ENCODE results near the gene PTCHD1. TPM values are rescaled to one million over a fixed set of nuclear protein-coding genes. Genes with fewer than 3 reads are reported as not detected.

PTCHD1 gene
- total RNA-seq, 2 donors from 2014 or later, result under 0.01 TPM; not detected in 1

- no peak overlapping the region for H3K27ac ChIP-seq
- no peaks in the 10 kb centered on the region for H3K9me3 ChIP-seq
- intact Hi-C loops (cut with DNase I), result no loop called here
- 0 to 1% methylated on average over 9 to 53 of the region's 75 CpGs for WGBS, 2 donors
- H3K27me3 ChIP-seq, result peaks cover 0 to 8% of the 10 kb centered on the region in 2 donors
- H3K36me3 ChIP-seq (replicated peaks in 1 of 2; ENCODE audit: insufficient read depth in 1 of 2, low read depth in 2 of 2), result no peaks in the 10 kb centered on the region
- TF ChIP-seq, protein P1, sequence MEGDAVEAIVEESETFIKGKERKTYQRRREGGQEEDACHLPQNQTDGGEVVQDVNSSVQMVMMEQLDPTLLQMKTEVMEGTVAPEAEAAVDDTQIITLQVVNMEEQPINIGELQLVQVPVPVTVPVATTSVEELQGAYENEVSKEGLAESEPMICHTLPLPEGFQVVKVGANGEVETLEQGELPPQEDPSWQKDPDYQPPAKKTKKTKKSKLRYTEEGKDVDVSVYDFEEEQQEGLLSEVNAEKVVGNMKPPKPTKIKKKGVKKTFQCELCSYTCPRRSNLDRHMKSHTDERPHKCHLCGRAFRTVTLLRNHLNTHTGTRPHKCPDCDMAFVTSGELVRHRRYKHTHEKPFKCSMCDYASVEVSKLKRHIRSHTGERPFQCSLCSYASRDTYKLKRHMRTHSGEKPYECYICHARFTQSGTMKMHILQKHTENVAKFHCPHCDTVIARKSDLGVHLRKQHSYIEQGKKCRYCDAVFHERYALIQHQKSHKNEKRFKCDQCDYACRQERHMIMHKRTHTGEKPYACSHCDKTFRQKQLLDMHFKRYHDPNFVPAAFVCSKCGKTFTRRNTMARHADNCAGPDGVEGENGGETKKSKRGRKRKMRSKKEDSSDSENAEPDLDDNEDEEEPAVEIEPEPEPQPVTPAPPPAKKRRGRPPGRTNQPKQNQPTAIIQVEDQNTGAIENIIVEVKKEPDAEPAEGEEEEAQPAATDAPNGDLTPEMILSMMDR (IDR thresholded peaks at IDR 0.05), result no peak
- no peak for TF ChIP-seq POLR2A (IDR thresholded peaks at IDR 0.05)
- ATAC-seq (no peak), DNase-seq (no peak)
- peaks cover 20% of the 10 kb centered on the region for H3K4me1 ChIP-seq
- no peak overlapping the region for H3K4me3 ChIP-seq
Measured at GRCh38 chrX:23332888-23333821, 1.5 kb upstream of the PTCHD1 start.

DNA sequence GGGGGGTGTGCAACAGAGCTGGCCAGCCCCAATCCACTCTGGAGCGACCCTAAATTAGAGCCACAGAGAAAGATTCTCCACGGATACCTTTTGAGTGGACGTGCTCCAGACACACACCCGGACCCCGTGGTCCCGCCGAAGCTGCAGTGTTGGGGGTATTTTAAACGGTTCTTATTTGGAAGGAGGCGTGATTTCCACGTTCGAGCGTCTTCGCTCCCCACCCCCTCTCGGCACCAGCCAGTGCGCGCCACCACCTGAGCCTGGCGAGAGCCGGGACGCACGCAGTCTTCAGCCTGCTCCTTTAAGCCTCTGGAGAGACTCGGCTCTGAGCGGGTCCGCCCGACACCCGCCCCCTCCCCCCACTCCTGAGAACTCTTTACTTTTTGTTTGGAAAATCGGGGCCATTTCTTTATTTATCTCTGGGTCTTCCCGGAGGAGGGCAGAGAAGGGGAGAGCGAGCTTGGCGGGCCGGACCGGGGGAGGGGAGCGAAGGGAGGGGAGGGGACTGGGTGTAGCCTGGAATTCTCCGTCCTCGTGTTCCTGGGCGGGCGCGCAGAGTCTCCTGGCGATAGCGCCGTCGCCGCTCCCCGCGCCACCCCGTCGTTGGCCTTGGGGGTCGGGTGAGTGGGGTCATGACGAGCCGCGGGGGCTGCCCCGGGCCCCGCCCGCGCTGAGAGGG, 668 bp upstream of the PTCHD1 start:
- Histone ChIP-seq H3K27me3 (peaks cover 0 to 8% of the 10 kb centered on the region in 2 donors), H3K4me1 (peaks cover 20% of the 10 kb centered on the region), H3K36me3 (replicated peaks in 1 of 2; ENCODE audit: insufficient read depth in 1 of 2, low read depth in 2 of 2) (no peaks in the 10 kb centered on the region), H3K27ac (no peak overlapping the region), H3K4me3 (no peak overlapping the region), H3K9me3 (no peaks in the 10 kb centered on the region)
- ATAC-seq, result no peak
- intact Hi-C loops (cut with DNase I), result no loop called here
- DNase-seq, result no peak
- TF ChIP-seq, protein P1 (IDR thresholded peaks at IDR 0.05), result no peak
- TF ChIP-seq POLR2A (IDR thresholded peaks at IDR 0.05), result no peak
- 0% methylated on average over 46 of the region's 54 CpGs; no CpG with 5 or more reads in 1 of the 2 donors for WGBS, 2 donors

DNA sequence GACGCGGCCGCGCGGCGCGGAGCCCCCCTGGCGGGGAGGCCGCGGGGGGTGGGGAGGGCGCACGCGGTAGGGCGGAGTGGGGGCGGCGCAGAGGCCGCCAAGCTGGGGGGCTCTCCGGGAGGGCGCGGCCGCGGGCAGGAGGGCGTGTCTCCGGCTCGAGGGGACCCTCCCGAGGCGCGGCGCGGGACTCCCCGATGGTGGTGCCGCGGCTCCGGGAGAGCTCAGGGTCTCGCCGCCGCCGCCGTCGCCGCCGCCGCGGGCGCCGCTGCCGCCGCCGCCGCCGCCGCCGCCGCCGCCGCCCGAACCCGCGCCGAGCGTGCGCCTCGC, 165 bp upstream of the PTCHD1 start:
- Histone ChIP-seq H3K27ac (no peak overlapping the region), H3K36me3 (replicated peaks in 1 of 2; ENCODE audit: insufficient read depth in 1 of 2, low read depth in 2 of 2) (no peaks in the 10 kb centered on the region), H3K4me1 (peaks cover 20% of the 10 kb centered on the region), H3K4me3 (no peak overlapping the region), H3K27me3 (peaks cover 0 to 8% of the 10 kb centered on the region in 2 donors), H3K9me3 (no peaks in the 10 kb centered on the region)
- TF ChIP-seq, protein P1 (IDR thresholded peaks at IDR 0.05), result no peak
- no peak for TF ChIP-seq POLR2A (IDR thresholded peaks at IDR 0.05)
- no peak for ATAC-seq
- intact Hi-C loops (cut with DNase I), result no loop called here
- WGBS, 2 donors, result 0% methylated on average over 13 of the region's 63 CpGs; no CpG with 5 or more reads in 1 of the 2 donors
- no peak for DNase-seq

DNA sequence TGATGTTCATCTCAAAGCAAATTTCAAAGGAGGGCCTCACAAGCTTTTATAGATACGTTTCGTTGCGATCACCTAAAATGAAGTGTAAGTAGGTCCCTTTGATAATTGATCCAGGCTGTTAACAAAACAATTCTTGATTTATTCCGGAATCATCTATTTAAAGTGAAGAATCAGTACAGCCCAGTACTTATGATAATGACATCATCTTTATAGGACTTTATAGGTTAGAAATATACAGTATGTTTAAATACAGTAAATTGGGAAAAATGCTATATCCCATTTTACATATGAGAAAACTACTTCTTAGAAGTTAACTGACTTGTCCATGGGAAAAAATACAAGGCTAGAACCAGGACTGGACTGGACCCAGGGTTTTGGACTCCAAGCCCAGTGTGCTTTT, 3.7 kb downstream of the PTCHD1 start:
- WGBS, 2 donors, result 82 to 85% methylated on average over 4 of the region's 4 CpGs
- intact Hi-C loops (cut with DNase I), result no loop called here
- no peaks in the 10 kb centered on the region for H3K9me3 ChIP-seq

More for the DNA sequence above, 3.7 kb downstream of the PTCHD1 start:
- no peak for TF ChIP-seq POLR2A (IDR thresholded peaks at IDR 0.05)
- TF ChIP-seq, protein P1 (IDR thresholded peaks at IDR 0.05), result no peak
- H3K4me3 ChIP-seq, result no peak overlapping the region
- DNase-seq, result no peak
- no peak for ATAC-seq
- peaks cover 13% of the 10 kb centered on the region for H3K4me1 ChIP-seq
- no peaks in the 10 kb centered on the region for H3K36me3 ChIP-seq (replicated peaks in 1 of 2; ENCODE audit: insufficient read depth in 1 of 2, low read depth in 2 of 2)
- peaks cover 0 to 8% of the 10 kb centered on the region in 2 donors for H3K27me3 ChIP-seq
- no peak overlapping the region for H3K27ac ChIP-seq

Data from body of pancreas (tissue), 4 donors.